ENCODE data around the gene ULK4.

DNA sequence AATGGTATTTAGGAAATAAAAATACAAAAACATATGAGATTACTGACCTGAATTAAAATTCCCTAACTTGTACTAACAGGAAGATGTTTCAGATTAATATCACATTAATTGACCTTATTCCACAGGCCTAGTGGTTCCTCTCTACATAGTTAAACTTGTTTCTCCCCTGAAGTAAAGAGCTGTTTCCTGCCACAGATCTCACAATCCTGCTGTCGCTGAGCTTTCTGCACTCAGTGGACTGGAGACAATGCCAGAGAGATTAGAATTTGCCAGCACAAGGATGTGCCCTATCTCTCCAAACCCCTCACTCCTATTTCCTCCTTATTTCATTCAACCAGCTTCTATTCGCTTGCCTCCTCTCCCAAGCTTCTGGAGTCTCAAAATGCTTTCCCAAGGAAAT, 632.0 kb downstream of the ULK4 start:
- TF ChIP-seq, protein P1, sequence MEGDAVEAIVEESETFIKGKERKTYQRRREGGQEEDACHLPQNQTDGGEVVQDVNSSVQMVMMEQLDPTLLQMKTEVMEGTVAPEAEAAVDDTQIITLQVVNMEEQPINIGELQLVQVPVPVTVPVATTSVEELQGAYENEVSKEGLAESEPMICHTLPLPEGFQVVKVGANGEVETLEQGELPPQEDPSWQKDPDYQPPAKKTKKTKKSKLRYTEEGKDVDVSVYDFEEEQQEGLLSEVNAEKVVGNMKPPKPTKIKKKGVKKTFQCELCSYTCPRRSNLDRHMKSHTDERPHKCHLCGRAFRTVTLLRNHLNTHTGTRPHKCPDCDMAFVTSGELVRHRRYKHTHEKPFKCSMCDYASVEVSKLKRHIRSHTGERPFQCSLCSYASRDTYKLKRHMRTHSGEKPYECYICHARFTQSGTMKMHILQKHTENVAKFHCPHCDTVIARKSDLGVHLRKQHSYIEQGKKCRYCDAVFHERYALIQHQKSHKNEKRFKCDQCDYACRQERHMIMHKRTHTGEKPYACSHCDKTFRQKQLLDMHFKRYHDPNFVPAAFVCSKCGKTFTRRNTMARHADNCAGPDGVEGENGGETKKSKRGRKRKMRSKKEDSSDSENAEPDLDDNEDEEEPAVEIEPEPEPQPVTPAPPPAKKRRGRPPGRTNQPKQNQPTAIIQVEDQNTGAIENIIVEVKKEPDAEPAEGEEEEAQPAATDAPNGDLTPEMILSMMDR (conservative IDR thresholded peaks at IDR 0.05 in 1 of 2, IDR thresholded peaks at IDR 0.05 in 1 of 2; ENCODE audit: low read depth in 1 of 2, low read length in 2 of 2), result no peak
- TF ChIP-seq EZH2 (IDR thresholded peaks at IDR 0.05; ENCODE audit: low read length, missing control alignments), result no peak
